ENCODE data around the gene ARMH4. TPM values are rescaled to one million over a fixed set of nuclear protein-coding genes. Genes with fewer than 3 reads are reported as not detected.

ARMH4 gene
- polyA plus RNA-seq, 3 donors, result 0.07 TPM; not detected in 2

DNA sequence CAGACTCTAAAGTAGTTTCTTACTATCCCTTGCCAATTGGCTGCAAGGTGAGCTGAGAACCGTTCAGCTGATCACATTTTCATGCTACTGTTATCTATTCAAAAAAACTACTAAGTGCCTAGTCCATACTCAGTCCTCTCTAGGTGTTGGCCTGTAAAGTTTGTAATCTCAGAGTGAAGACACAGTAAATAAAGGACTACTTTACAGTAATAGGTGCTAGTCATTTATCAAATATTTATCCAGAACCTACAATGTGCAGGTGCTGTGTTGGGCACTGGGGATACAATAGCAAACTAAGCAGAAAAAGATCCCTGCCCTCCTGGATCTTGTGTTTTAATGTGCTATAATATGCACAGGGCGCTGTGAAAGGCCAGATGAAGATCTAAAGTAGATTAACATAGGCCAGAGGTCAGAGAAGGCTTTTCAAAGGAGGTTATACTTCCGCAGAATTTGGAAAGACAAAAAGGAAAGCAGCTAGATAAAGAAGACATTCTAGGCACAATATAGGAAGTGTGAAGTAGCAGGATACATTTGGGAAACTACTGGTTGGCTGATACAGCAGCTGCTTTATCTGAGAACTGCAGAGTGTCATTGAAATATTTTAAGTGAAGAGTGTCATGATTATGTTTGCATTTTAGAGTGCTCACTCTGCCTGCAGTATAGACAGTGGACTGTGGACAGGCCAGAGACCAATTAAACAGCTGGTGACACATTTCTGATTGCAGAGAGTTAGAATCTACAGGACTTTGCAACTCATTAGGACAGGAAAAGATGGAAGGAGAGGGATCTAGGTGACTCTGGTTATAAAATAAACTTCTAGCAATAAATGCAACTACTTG is 40.0 kb upstream of the ARMH4 start:
- Mint-ChIP-seq H3K27ac (no peak overlapping the region), H3K4me3 (no peak overlapping the region), H3K4me1 (no peaks in the 10 kb centered on the region), H3K9me3 (no peaks in the 10 kb centered on the region), H3K27me3 (ENCODE audit: low read depth in 3 of 3) (peaks cover 4 to 6% (median 5%) of the 10 kb centered on the region in 3 donors), H3K36me3 (no peaks in the 10 kb centered on the region)
- H3K36me3 ChIP-seq (replicated peaks in 1 of 2; ENCODE audit: control insufficient read depth in 1 of 2, insufficient read depth in 2 of 2, low read length in 2 of 2), result no peaks in the 10 kb centered on the region
- no peaks in the 10 kb centered on the region for H4K20me1 ChIP-seq (ENCODE audit: insufficient read depth, low read length)
- H3K27ac ChIP-seq (ENCODE audit: low read depth in 1 of 2, low read length in 2 of 2), result no peak overlapping the region
- 100% methylated on average over 2 of the region's 3 CpGs for WGBS (ENCODE audit: insufficient coverage)
- no peak overlapping the region for H3K4me3 ChIP-seq (replicated peaks in 1 of 3; ENCODE audit: low read depth in 2 of 3, low read length in 3 of 3)
- intact Hi-C loops (cut with micrococcal nuclease), result no loop called here
- no peak overlapping the region for H3K4me2 ChIP-seq (replicated peaks; ENCODE audit: extremely low read depth, low read length, poor library complexity, severe bottlenecking)
- no peak overlapping the region for H3K9ac ChIP-seq (ENCODE audit: insufficient read depth, low read length, poor library complexity, severe bottlenecking)
- no peaks in the 10 kb centered on the region for H3K79me2 ChIP-seq (ENCODE audit: insufficient read depth, low read length)
- H3K4me1 ChIP-seq (ENCODE audit: control insufficient read depth in 1 of 2, insufficient read depth in 2 of 2, low read length in 2 of 2), result no peaks in the 10 kb centered on the region
- no peaks in the 10 kb centered on the region for H3K27me3 ChIP-seq (ENCODE audit: control insufficient read depth in 2 of 2, insufficient read depth in 2 of 2, low read length in 2 of 2)
- no peak overlapping the region for H2AFZ ChIP-seq (ENCODE audit: insufficient read depth, low read depth, low read length, poor library complexity, severe bottlenecking)
- no peaks in the 10 kb centered on the region for H3K9me3 ChIP-seq (replicated peaks in 1 of 2; ENCODE audit: control insufficient read depth in 1 of 2, insufficient read depth in 1 of 2, low read length in 2 of 2)
- TF ChIP-seq, protein P1, sequence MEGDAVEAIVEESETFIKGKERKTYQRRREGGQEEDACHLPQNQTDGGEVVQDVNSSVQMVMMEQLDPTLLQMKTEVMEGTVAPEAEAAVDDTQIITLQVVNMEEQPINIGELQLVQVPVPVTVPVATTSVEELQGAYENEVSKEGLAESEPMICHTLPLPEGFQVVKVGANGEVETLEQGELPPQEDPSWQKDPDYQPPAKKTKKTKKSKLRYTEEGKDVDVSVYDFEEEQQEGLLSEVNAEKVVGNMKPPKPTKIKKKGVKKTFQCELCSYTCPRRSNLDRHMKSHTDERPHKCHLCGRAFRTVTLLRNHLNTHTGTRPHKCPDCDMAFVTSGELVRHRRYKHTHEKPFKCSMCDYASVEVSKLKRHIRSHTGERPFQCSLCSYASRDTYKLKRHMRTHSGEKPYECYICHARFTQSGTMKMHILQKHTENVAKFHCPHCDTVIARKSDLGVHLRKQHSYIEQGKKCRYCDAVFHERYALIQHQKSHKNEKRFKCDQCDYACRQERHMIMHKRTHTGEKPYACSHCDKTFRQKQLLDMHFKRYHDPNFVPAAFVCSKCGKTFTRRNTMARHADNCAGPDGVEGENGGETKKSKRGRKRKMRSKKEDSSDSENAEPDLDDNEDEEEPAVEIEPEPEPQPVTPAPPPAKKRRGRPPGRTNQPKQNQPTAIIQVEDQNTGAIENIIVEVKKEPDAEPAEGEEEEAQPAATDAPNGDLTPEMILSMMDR (IDR thresholded peaks at IDR 0.05), result no peak
- no peak for DNase-seq

- no peaks in the 10 kb centered on the region for H3K9me3 Mint-ChIP-seq
- H3K36me3 Mint-ChIP-seq, result no peaks in the 10 kb centered on the region
- Histone ChIP-seq H3K4me2 (replicated peaks; ENCODE audit: extremely low read depth, low read length, poor library complexity, severe bottlenecking) (no peak overlapping the region), H3K27me3 (ENCODE audit: control insufficient read depth in 2 of 2, insufficient read depth in 2 of 2, low read length in 2 of 2) (no peaks in the 10 kb centered on the region), H3K79me2 (ENCODE audit: insufficient read depth, low read length) (no peaks in the 10 kb centered on the region), H2AFZ (ENCODE audit: insufficient read depth, low read depth, low read length, poor library complexity, severe bottlenecking) (no peak overlapping the region), H3K36me3 (replicated peaks in 1 of 2; ENCODE audit: control insufficient read depth in 1 of 2, insufficient read depth in 2 of 2, low read length in 2 of 2) (no peaks in the 10 kb centered on the region), H3K4me3 (replicated peaks in 1 of 3; ENCODE audit: low read depth in 2 of 3, low read length in 3 of 3) (no peak overlapping the region), H3K4me1 (ENCODE audit: control insufficient read depth in 1 of 2, insufficient read depth in 2 of 2, low read length in 2 of 2) (no peaks in the 10 kb centered on the region), H3K9ac (ENCODE audit: insufficient read depth, low read length, poor library complexity, severe bottlenecking) (no peak overlapping the region), H4K20me1 (ENCODE audit: insufficient read depth, low read length) (no peaks in the 10 kb centered on the region), H3K9me3 (replicated peaks in 1 of 2; ENCODE audit: control insufficient read depth in 1 of 2, insufficient read depth in 1 of 2, low read length in 2 of 2) (no peaks in the 10 kb centered on the region), H3K27ac (ENCODE audit: low read depth in 1 of 2, low read length in 2 of 2) (no peak overlapping the region)
- TF ChIP-seq, protein P1 (IDR thresholded peaks at IDR 0.05), result no peak
- peaks cover 0 to 2% (median 1%) of the 10 kb centered on the region in 3 donors for H3K27me3 Mint-ChIP-seq (ENCODE audit: low read depth in 3 of 3)
- no peak overlapping the region for H3K4me3 Mint-ChIP-seq
- no peaks in the 10 kb centered on the region for H3K4me1 Mint-ChIP-seq
- DNase-seq, result no peak
- no CpG with 5 or more reads among the region's 2 CpGs for WGBS (ENCODE audit: insufficient coverage)
- intact Hi-C loops (cut with micrococcal nuclease), result no loop called here
- no peak overlapping the region for H3K27ac Mint-ChIP-seq
Measured at GRCh38 chr14:58189176-58189575, 37.2 kb upstream of the ARMH4 start.

Data from CD14-positive monocyte (primary cell).